H1 (cell line): ENCODE results near the gene ATF7. TPM values are rescaled to one million over a fixed set of nuclear protein-coding genes. Genes with fewer than 3 reads are reported as not detected.

ENCODE experiments used
- CTCF ChIA-PET: fragments of 300-600 bp; sonication (Branson Sonifier 250); formaldehyde crosslinking; loops from one replicate; lab custom pipeline; 2021; ENCODE audit not compliant: partially characterized antibody; lab: Charles Lee
- POLR2A ChIA-PET: fragments of 300-600 bp; sonication (Branson Sonifier 250); formaldehyde crosslinking; loops from one replicate; lab custom pipeline; 2021; ENCODE audit warnings: inconsistent platforms; ENCODE audit not compliant: partially characterized antibody; lab: Charles Lee
- DNase-seq, 2 experiments: peaks; one replicate each; pipeline versions ENCODE4 v3.0.0 to v3.0.0-alpha.2; 2010 to 2022; ENCODE audit warnings: low spot score in 2 of 2, low read depth in 1 of 2, mixed read lengths in 1 of 2
- FAIRE-seq: peaks from 2 replicates; lab custom pipeline; 2011; peaks lifted over from hg19 to GRCh38; lab: Jason Lieb, UNC
- H2AFZ ChIP-seq: 2 replicates; pipeline ENCODE4 v1.8.1; 2012; ENCODE audit warnings: low read length, inconsistent platforms
- H2AK5ac ChIP-seq: 2 replicates; pipeline ENCODE4 v1.6.1; 2013; ENCODE audit warnings: low read depth, low read length
- H2BK120ac ChIP-seq: replicated peaks from 2 replicates; pipeline ENCODE3; 2013; ENCODE audit warnings: low read depth, low read length, inconsistent platforms
- H2BK12ac ChIP-seq: 2 replicates; pipeline ENCODE4 v1.6.1; 2013; ENCODE audit warnings: low read depth, low read length
- H2BK15ac ChIP-seq: 2 replicates; pipeline ENCODE4 v1.6.1; 2013; ENCODE audit warnings: low read length
- H2BK20ac ChIP-seq: 2 replicates; pipeline ENCODE4 v1.6.1; 2013; ENCODE audit warnings: low read length
- H2BK5ac ChIP-seq: 2 replicates; pipeline ENCODE4 v1.6.1; 2013; ENCODE audit warnings: low read depth, low read length
- H3K14ac ChIP-seq: 2 replicates; pipeline ENCODE4 v1.6.1; 2013; ENCODE audit warnings: inconsistent platforms; ENCODE audit not compliant: insufficient read length
- H3K18ac ChIP-seq: 2 replicates; pipeline ENCODE4 v1.6.1; 2013; ENCODE audit warnings: low read length; ENCODE audit errors: extremely low read depth
- H3K23ac ChIP-seq: 2 replicates; pipeline ENCODE4 v1.6.1; 2013; ENCODE audit warnings: inconsistent platforms; ENCODE audit not compliant: insufficient read length
- H3K23me2 ChIP-seq: 2 replicates; pipeline ENCODE4 v1.6.1; 2013; ENCODE audit warnings: low read depth, low read length
- H3K27ac ChIP-seq: 2 replicates; pipeline ENCODE4 v1.6.1; 2011; ENCODE audit warnings: low read depth, low read length, inconsistent platforms
- H3K27me3 ChIP-seq, 4 experiments: replicated peaks in 1 of 4; 1 replicate in 1 of 4; 2 replicates in 3 of 4; pipeline versions ENCODE4 v1.6.1 to v1.8.1; 2011 to 2013; ENCODE audit warnings: low read length in 3 of 4, mild to moderate bottlenecking in 3 of 4, inconsistent platforms in 2 of 4, mixed read lengths in 2 of 4, moderate library complexity in 1 of 4; ENCODE audit not compliant: control insufficient read depth in 3 of 4, insufficient read depth in 3 of 4; ENCODE audit errors: extremely low read depth in 1 of 4
- H3K36me3 ChIP-seq, 4 experiments: 2 replicates each; pipeline versions ENCODE4 v1.6.1 to v1.8.1; 2011 to 2013; ENCODE audit warnings: mild to moderate bottlenecking in 4 of 4, low read length in 3 of 4, moderate library complexity in 2 of 4, control low read depth in 1 of 4, inconsistent platforms in 1 of 4; ENCODE audit not compliant: insufficient read depth in 4 of 4, control insufficient read depth in 2 of 4
- H3K4ac ChIP-seq: replicated peaks from 2 replicates; pipeline ENCODE3; 2013; ENCODE audit warnings: low read length, low read depth, mixed read lengths, inconsistent platforms; ENCODE audit not compliant: insufficient read length
- H3K4me1 ChIP-seq, 4 experiments: replicated peaks in 1 of 4; 1 replicate in 1 of 4; 2 replicates in 3 of 4; pipeline versions ENCODE4 v1.6.1 to v1.8.1; 2011 to 2013; ENCODE audit warnings: low read length in 3 of 4, inconsistent platforms in 2 of 4, mixed read lengths in 1 of 4; ENCODE audit not compliant: insufficient read depth in 4 of 4, control insufficient read depth in 3 of 4
- H3K4me2 ChIP-seq, 2 experiments: 2 replicates each; pipeline versions ENCODE4 v1.6.1 to v1.8.1; 2011 to 2013; ENCODE audit warnings: low read depth in 2 of 2, low read length in 2 of 2, control low read depth in 1 of 2, inconsistent platforms in 1 of 2, mild to moderate bottlenecking in 1 of 2; ENCODE audit not compliant: insufficient read depth in 1 of 2
- H3K4me3 ChIP-seq, 4 experiments: fragments of 200-600, 300-600 bp in 1 of 4; sonication (generic), shearing (Covaris generic), sonication (Bioruptor Twin) in 1 of 4; 2 replicates each; pipeline versions ENCODE4 v1.5.1 to v1.8.1; 2011 to 2016; ENCODE audit warnings: low read length in 4 of 4, low read depth in 3 of 4, control low read depth in 2 of 4, inconsistent platforms in 2 of 4, mild to moderate bottlenecking in 2 of 4, mixed read lengths in 1 of 4, moderate library complexity in 1 of 4; ENCODE audit not compliant: insufficient read depth in 2 of 4; ENCODE audit errors: extremely low read depth in 1 of 4
- H3K56ac ChIP-seq: replicated peaks from 2 replicates; pipeline ENCODE3; 2013; ENCODE audit warnings: low read depth, mild to moderate bottlenecking, mixed read lengths, low read length, inconsistent platforms; ENCODE audit not compliant: insufficient read length
- H3K79me1 ChIP-seq: 2 replicates; pipeline ENCODE4 v1.6.1; 2013; ENCODE audit warnings: low read depth, low read length, control low read depth
- H3K79me2 ChIP-seq, 2 experiments: 2 replicates each; pipeline versions ENCODE4 v1.6.1 to v1.8.1; 2012 to 2013; ENCODE audit warnings: low read length in 2 of 2, mild to moderate bottlenecking in 2 of 2, inconsistent platforms in 1 of 2; ENCODE audit not compliant: insufficient read depth in 2 of 2, control insufficient read depth in 1 of 2
- H3K9ac ChIP-seq, 4 experiments: replicated peaks in 1 of 4; 1 replicate in 1 of 4; 2 replicates in 3 of 4; pipeline versions ENCODE4 v1.6.1 to v1.8.1; 2011 to 2013; ENCODE audit warnings: low read depth in 3 of 4, low read length in 3 of 4, control low read depth in 2 of 4, mild to moderate bottlenecking in 2 of 4, moderate library complexity in 2 of 4, inconsistent platforms in 1 of 4; ENCODE audit errors: extremely low read depth in 1 of 4
- H3K9me3 ChIP-seq, 2 experiments: 2 replicates each; pipeline versions ENCODE4 v1.6.1 to v1.8.1; 2012 to 2013; ENCODE audit warnings: mild to moderate bottlenecking in 2 of 2, moderate library complexity in 2 of 2, control low read depth in 1 of 2, inconsistent platforms in 1 of 2, low read depth in 1 of 2, low read length in 1 of 2, mixed read lengths in 1 of 2; ENCODE audit not compliant: insufficient read depth in 2 of 2
- H4K20me1 ChIP-seq, 2 experiments: replicated peaks in 1 of 2; 2 replicates each; pipeline versions ENCODE3 to v1.8.1; 2011 to 2013; ENCODE audit warnings: inconsistent platforms in 2 of 2, low read length in 2 of 2, mild to moderate bottlenecking in 1 of 2; ENCODE audit not compliant: insufficient read depth in 2 of 2, control insufficient read depth in 1 of 2
- H4K5ac ChIP-seq: 2 replicates; pipeline ENCODE4 v1.6.1; 2013; ENCODE audit warnings: low read length, low read depth, mixed read lengths, inconsistent platforms; ENCODE audit not compliant: insufficient read length
- H4K8ac ChIP-seq: 2 replicates; pipeline ENCODE4 v1.8.0; 2013; ENCODE audit warnings: mild to moderate bottlenecking, moderate library complexity, low read length, inconsistent platforms; ENCODE audit not compliant: insufficient read depth; ENCODE audit errors: extremely low read depth
- H4K91ac ChIP-seq: replicated peaks from 2 replicates; pipeline ENCODE3; 2013; ENCODE audit warnings: low read length, mixed read lengths, inconsistent platforms; ENCODE audit not compliant: insufficient read length
- ASH2L ChIP-seq: fragments of 200-600, 300-600 bp; sonication (generic); IDR thresholded peaks from one replicate; pipeline ENCODE4 v1.7.1; 2017; ENCODE audit warnings: low read length
- BACH1 ChIP-seq: IDR thresholded peaks from 2 replicates; pipeline ENCODE4 v1.6.1; 2012; ENCODE audit warnings: low read length, improper control_type of control experiment
- CBX5 ChIP-seq: fragments of 300-800, 300-1000 bp; sonication (generic); IDR thresholded peaks from 2 replicates; pipeline ENCODE4 v1.7.1; 2016; ENCODE audit warnings: antibody characterized with exemption, low read length, low read depth
- CBX8 ChIP-seq: fragments of 300-800, 300-1000 bp; sonication (generic); IDR thresholded peaks from 2 replicates; pipeline ENCODE4 v1.7.1; 2016; ENCODE audit warnings: low read depth, low read length, borderline replicate concordance
- CHD1 ChIP-seq: IDR thresholded peaks from 2 replicates; pipeline ENCODE4 v1.6.1; 2012; ENCODE audit warnings: low read depth, low read length, improper control_type of control experiment
- CTBP2 ChIP-seq: IDR thresholded peaks from 2 replicates; pipeline ENCODE4 v1.7.0; 2011; ENCODE audit warnings: borderline replicate concordance, mild to moderate bottlenecking, moderate library complexity, mixed read lengths, low read length; ENCODE audit not compliant: insufficient read depth, insufficient read length
- EP300 ChIP-seq, 2 experiments: IDR thresholded peaks; 1 replicate in 1 of 2; 2 replicates in 1 of 2; pipeline ENCODE4 v1.6.1; 2011 to 2012; ENCODE audit warnings: low read depth in 2 of 2, low read length in 2 of 2, mild to moderate bottlenecking in 2 of 2, borderline replicate concordance in 1 of 2, inconsistent platforms in 1 of 2, moderate library complexity in 1 of 2
- GTF2F1 ChIP-seq: IDR thresholded peaks from 2 replicates; pipeline ENCODE4 v1.6.1; 2012; ENCODE audit warnings: low read depth, low read length, improper control_type of control experiment, borderline replicate concordance
- JUN ChIP-seq: IDR thresholded peaks from 2 replicates; pipeline ENCODE4 v1.6.1; 2011; ENCODE audit warnings: low read depth, mild to moderate bottlenecking, improper control_type of control experiment, low read length
- NRF1 ChIP-seq: IDR thresholded peaks from 2 replicates; pipeline ENCODE4 v1.6.1; 2011; ENCODE audit warnings: mild to moderate bottlenecking, low read depth, low read length, improper control_type of control experiment
- POLR2AphosphoS5 ChIP-seq: IDR thresholded peaks from 2 replicates; pipeline ENCODE4 v1.6.1; 2011; ENCODE audit warnings: low read depth, low read length
- RNF2 ChIP-seq: fragments of 200-900, 300-1000 bp; sonication (generic); IDR thresholded peaks from 2 replicates; pipeline ENCODE4 v1.7.1; 2016; ENCODE audit warnings: borderline replicate concordance, low read depth, mild to moderate bottlenecking, antibody characterized with exemption, low read length; ENCODE audit not compliant: poor library complexity, severe bottlenecking; ENCODE audit errors: missing control alignments
- SAP30 ChIP-seq: fragments of 300-600 bp; sonication (generic); IDR thresholded peaks from 2 replicates; pipeline ENCODE4 v1.7.1; 2012; ENCODE audit warnings: low read length, moderate library complexity, mild to moderate bottlenecking, inconsistent platforms; ENCODE audit not compliant: insufficient read depth, insufficient replicate concordance
- WGBS, 2 experiments: shearing (Covaris generic) in 1 of 2; methylation state at CpG; one replicate each; pipeline versions ENCODE4 v1.1.6 to v1.1.7; 2013 to 2015; ENCODE audit warnings: low lambda C conversion rate in 2 of 2, mixed read lengths in 2 of 2, inconsistent platforms in 1 of 2, low coverage in 1 of 2, missing lambda C conversion rate in 1 of 2; ENCODE audit not compliant: insufficient replicate concordance in 2 of 2, insufficient coverage in 1 of 2, insufficient read length in 1 of 2; ENCODE audit errors: extremely low coverage in 1 of 2, missing lambda C conversion rate in 1 of 2; 5-methylcytosine and 5-hydroxymethylcytosine counted together
- polyA plus RNA-seq, 7 experiments: library from polyadenylated mRNA; depleted of rRNA in 3 of 7; stranded (reverse) in 5 of 7; unstranded in 2 of 7; fragments of >200 nt in 5 of 7; fragments of 200-250 nt in 2 of 7; gene quantifications; 1 replicate in 5 of 7; 2 replicates in 1 of 7; 4 replicates in 1 of 7; pipeline versions ENCODE4 v1.2.1 to v1.2.3, GENCODE V29; 2011 to 2013; ENCODE audit warnings: missing spikeins in 2 of 7, mixed read lengths in 2 of 7
- total RNA-seq: library from RNA; stranded (reverse); fragmentation: NEBNext Ultra II Directional; extraction: Animal tissue kit (Norgen Biotek cat#: 25700); gene quantifications from 2 replicates; pipeline ENCODE4 v1.2.1, GENCODE V29; 2021

ATF7 gene
- total and polyA plus RNA-seq, 2 of the 8 experiments (the other 6 are each of a cell fraction or from before 2014, with no cell fraction given): 10.1 to 16.6 TPM

- H3K79me2 ChIP-seq: no peaks in the 10 kb centered on the region
- H3K79me1 ChIP-seq: no peaks in the 10 kb centered on the region
- no peak overlapping the region for H2BK15ac ChIP-seq
- ChIA-PET POLR2A (interaction anchor here (0.9 to 67.0 kb wide), 12 partner anchors 10 to 211 kb away, joined by 3 to 3397 read pairs (median 8); partner anchors contain the start of genes MAP3K12, MYG1, NPFF and PCBP2), CTCF (interaction anchor here (1.2 to 9.0 kb wide), 6 partner anchors 8 to 28 kb away, joined by 3 to 105 read pairs (median 28); partner anchors contain the start of genes MAP3K12, NPFF and TARBP2)
- H4K8ac ChIP-seq: no peak overlapping the region
- no peak overlapping the region for H3K4ac ChIP-seq
- no peak overlapping the region for H3K23ac ChIP-seq
- DNase-seq (no peak), FAIRE-seq (no peak)
- no peaks in the 10 kb centered on the region for H3K23me2 ChIP-seq
- H3K4me1 ChIP-seq: peaks cover 0 to 5% (median 1%) of the 10 kb centered on the region in 4 experiments; a peak in 3 of 7 replicates
- H3K9me3 ChIP-seq: no peaks in the 10 kb centered on the region
- no peak overlapping the region for H3K14ac ChIP-seq
- H3K9ac ChIP-seq: no peak overlapping the region
- H2BK20ac ChIP-seq: no peak overlapping the region
- H4K20me1 ChIP-seq: peaks cover 18 to 34% of the 10 kb centered on the region in 2 experiments
- H2BK12ac ChIP-seq: no peak overlapping the region
- no peak overlapping the region for H2AK5ac ChIP-seq
- no peak overlapping the region for H3K4me2 ChIP-seq
- H2BK120ac ChIP-seq: no peak overlapping the region
- no peak overlapping the region for H2AFZ ChIP-seq
- no peak overlapping the region for H2BK5ac ChIP-seq
- peaks cover 11 to 66% (median 35%) of the 10 kb centered on the region in 4 experiments; a peak in 7 of 8 replicates for H3K36me3 ChIP-seq
- H3K18ac ChIP-seq: no peak overlapping the region
- no peak overlapping the region for H3K56ac ChIP-seq
- H4K5ac ChIP-seq: no peak overlapping the region
- 86 to 100% methylated on average over 2 to 4 of the region's 4 CpGs for WGBS, 2 experiments
- no peak overlapping the region for H3K4me3 ChIP-seq
- no peak overlapping the region for H4K91ac ChIP-seq
- no peak overlapping the region for H3K27ac ChIP-seq
- H3K27me3 ChIP-seq: no peaks in the 10 kb centered on the region
- TF ChIP-seq ASH2L: no peak
- no peak for TF ChIP-seq JUN
- TF ChIP-seq BACH1: no peak
- TF ChIP-seq SAP30: no peak
- TF ChIP-seq CTBP2: no peak
- TF ChIP-seq CBX5: no peak
- TF ChIP-seq CHD1: no peak
- no peak for TF ChIP-seq POLR2AphosphoS5
- TF ChIP-seq GTF2F1: no peak
- TF ChIP-seq EP300 (IDR thresholded peaks at IDR 0.05; ENCODE audit: borderline replicate concordance in 1 of 2, low read depth in 2 of 2, low read length in 2 of 2): no peak
- TF ChIP-seq NRF1: no peak
- no peak for TF ChIP-seq RNF2
- no peak for TF ChIP-seq CBX8
Measured at GRCh38 chr12:53483979-53484377, 142.2 kb downstream of the ATF7 start.
